ENCODE results near the gene FAM111B. TPM values are rescaled to one million over a fixed set of nuclear protein-coding genes. Genes with fewer than 3 reads are reported as not detected.
"Not testable (repeated sequence)": the region's sequence is repeated elsewhere in the genome, so short reads cannot be mapped to it uniquely, and the experiment has no call there.

The FAM111B gene, protein sequence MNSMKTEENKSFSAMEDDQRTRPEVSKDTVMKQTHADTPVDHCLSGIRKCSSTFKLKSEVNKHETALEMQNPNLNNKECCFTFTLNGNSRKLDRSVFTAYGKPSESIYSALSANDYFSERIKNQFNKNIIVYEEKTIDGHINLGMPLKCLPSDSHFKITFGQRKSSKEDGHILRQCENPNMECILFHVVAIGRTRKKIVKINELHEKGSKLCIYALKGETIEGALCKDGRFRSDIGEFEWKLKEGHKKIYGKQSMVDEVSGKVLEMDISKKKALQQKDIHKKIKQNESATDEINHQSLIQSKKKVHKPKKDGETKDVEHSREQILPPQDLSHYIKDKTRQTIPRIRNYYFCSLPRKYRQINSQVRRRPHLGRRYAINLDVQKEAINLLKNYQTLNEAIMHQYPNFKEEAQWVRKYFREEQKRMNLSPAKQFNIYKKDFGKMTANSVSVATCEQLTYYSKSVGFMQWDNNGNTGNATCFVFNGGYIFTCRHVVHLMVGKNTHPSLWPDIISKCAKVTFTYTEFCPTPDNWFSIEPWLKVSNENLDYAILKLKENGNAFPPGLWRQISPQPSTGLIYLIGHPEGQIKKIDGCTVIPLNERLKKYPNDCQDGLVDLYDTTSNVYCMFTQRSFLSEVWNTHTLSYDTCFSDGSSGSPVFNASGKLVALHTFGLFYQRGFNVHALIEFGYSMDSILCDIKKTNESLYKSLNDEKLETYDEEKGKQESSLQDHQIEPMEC
- total RNA-seq (2022) (49.3 and 55.8 TPM in 2 replicates), Bru-seq, nascent RNA (percentile 97 among the genes with signal in this experiment), BruChase-seq, experiment 1, labeled RNA remaining after a 2-hour chase (percentile 98 among the genes with signal in this experiment), BruChase-seq, experiment 2, labeled RNA remaining after a 6-hour chase (percentile 80 among the genes with signal in this experiment)
- long read RNA-seq, transcript FAM111B-201 (4 exons, 3,488 nt): major isoform, 9 of 15 reads
- long read RNA-seq, partial matches to known transcripts: 0 of 15 reads
- long read RNA-seq, other reads (novel, unspliced or antisense): 5 of 15 reads

DNA sequence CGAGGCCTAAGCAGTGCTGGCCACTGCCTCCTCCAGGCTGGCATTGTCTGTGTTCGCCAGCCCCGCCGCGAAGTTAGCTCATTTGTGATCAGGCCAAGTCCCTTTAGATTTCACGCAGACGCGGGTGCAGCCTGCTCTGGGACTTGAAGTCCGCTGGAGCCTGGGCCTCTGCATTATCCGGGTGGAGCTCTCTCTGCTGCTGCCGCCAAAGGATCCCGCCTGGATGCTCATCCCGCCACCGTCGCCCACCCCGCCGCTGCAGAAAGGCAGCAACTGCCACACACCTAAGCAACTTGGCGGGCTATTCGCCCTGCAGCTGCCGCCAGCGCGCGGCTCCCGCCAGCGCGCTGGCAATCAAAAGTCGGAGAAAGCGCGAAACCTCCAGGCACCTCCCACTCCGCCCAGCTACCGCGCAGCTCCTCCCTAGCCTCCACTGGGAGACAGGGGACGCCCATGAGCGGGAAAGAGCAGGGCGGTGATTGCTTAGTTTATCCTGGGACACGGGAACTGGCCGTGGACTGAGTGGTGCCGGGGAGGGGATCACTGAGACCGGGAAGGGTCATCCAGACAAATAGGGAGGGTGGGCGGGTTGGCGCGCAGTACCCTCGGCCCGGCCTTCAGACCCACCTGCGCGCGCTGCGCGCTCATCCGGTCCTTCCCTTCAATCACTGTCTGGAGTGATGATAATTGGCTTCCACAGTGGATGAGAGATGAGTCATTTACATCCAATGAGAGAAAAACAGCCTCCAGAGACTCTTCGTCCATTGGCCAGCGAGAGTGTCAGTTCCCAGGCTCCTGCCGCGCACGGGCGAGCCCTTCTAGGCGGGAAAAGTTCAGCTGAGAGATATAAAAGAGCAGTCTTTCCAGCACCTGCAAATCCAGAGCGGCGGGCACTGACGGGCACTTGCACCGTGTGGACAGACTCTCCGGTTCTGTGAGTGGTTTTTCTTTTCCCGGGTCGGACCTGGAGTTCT lies at the start of gene FAM111B:
Gene FAM111B (plus strand): TSS at position 875 of the 974 bp plus-strand sequence. CDS start 2,389 bp downstream, outside the sequence.
- peak within 1 kb of the TSS; percentile 46 for H3K4me3 ChIP-seq (ENCODE audit: low read depth, low read length)
- Mint-ChIP-seq H3K36me3 (ENCODE audit: insufficient read depth, unreplicated experiment) (peaks cover 56% of the 10 kb centered on the region), H3K27ac (ENCODE audit: unreplicated experiment) (peak within 1 kb of the TSS; percentile 97), H3K4me3 (ENCODE audit: unreplicated experiment) (peak within 1 kb of the TSS; percentile 99), H3K4me1 (ENCODE audit: low read depth, unreplicated experiment) (peaks cover 52% of the 10 kb centered on the region), H3K9me3 (ENCODE audit: unreplicated experiment) (no peaks in the 10 kb centered on the region), H3K27me3 (ENCODE audit: insufficient read depth, unreplicated experiment) (no peaks in the 10 kb centered on the region)
- ChIA-PET CTCF (interaction anchor here (0.7 to 3.4 kb wide), 14 partner anchors 29 to 1856 kb away, joined by 3 to 28 read pairs (median 4); partner anchors contain the start of gene DTX4), POLR2A (interaction anchor here (0.7 to 2.3 kb wide), 13 partner anchors 36 to 285 kb away, joined by 3 to 13 read pairs (median 5); partner anchors contain the start of gene FAM111A)
- H3K36me3 ChIP-seq (ENCODE audit: control insufficient read depth, insufficient read depth, low read length): no peaks in the 10 kb centered on the region; the same call in 1 of the 2 replicates
- H3K9me3 ChIP-seq: no peaks in the 10 kb centered on the region
- peaks cover 21% of the 10 kb centered on the region for H3K4me1 ChIP-seq
- no peaks in the 10 kb centered on the region for H3K27me3 ChIP-seq (replicated peaks; ENCODE audit: control insufficient read depth, insufficient read depth, low read length)
- DNase-seq: peak; percentile 94 to 97
- TF ChIP-seq, protein P1, sequence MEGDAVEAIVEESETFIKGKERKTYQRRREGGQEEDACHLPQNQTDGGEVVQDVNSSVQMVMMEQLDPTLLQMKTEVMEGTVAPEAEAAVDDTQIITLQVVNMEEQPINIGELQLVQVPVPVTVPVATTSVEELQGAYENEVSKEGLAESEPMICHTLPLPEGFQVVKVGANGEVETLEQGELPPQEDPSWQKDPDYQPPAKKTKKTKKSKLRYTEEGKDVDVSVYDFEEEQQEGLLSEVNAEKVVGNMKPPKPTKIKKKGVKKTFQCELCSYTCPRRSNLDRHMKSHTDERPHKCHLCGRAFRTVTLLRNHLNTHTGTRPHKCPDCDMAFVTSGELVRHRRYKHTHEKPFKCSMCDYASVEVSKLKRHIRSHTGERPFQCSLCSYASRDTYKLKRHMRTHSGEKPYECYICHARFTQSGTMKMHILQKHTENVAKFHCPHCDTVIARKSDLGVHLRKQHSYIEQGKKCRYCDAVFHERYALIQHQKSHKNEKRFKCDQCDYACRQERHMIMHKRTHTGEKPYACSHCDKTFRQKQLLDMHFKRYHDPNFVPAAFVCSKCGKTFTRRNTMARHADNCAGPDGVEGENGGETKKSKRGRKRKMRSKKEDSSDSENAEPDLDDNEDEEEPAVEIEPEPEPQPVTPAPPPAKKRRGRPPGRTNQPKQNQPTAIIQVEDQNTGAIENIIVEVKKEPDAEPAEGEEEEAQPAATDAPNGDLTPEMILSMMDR (IDR thresholded peaks at IDR 0.05; ENCODE audit: insufficient read depth in 1 of 2, low read depth in 1 of 2, low read length in 1 of 2, severe bottlenecking in 1 of 2, unreplicated experiment in 1 of 2): peak in 1 of 2 experiments; percentile 35
- intact Hi-C loops (cut with micrococcal nuclease; ENCODE audit: unreplicated experiment): loop anchor here (1.0 to 2.0 kb wide), 4 partner anchors 9 to 528 kb away; partner anchors contain the start of genes FAM111A and ZFP91
- no TSS peak for BruUV-seq (replicated peaks)

DNA sequence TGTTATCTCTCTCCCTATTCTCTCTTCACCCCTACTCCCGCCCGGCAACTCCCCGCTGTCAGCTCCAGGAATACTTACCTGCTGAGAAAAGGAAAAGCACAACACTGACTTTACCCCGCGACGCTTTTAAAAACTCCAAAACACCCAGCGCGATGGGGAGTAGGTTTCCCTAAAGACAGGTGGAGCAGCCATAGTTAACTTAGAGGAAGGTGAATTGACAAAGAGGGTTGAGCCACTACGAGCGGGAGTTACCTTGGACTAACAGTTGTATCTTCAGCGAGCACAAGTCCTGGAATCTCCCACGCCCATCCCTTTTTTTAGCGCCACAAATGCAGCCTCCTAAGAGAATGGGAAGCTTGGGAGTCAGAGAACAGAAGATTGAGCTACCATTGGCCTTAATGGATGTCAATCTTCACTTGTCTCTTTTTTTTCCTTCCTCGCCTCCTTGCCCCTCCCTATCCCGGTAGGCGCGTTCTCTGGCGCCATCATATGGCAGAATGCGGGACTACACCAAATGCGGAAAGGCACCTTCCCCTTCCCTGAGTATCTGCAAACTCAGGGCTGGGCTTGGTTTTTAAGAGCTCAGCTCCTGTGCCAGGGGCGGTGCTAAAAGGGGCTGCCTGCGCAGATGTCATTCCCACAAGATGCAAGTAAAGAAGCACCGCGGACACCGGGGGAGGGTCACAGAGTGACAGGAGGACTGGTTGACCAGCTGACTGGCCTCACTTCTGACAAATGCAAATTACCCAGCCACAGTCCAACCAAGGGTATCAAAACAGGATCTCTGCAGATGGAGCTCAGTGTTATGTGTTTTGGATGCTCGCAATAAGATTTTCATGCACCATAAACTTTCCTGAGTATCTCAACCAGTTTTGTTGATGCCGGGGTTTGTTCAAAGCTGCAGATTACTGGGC lies 48.7 kb upstream of the FAM111B start:
- H3K9me3 ChIP-seq; H3K4me1 ChIP-seq; H3K27me3 Mint-ChIP-seq (ENCODE audit: insufficient read depth, unreplicated experiment); H3K36me3 Mint-ChIP-seq (ENCODE audit: insufficient read depth, unreplicated experiment); H3K27ac Mint-ChIP-seq (ENCODE audit: unreplicated experiment); BruUV-seq (replicated peaks); H3K27me3 ChIP-seq (replicated peaks; ENCODE audit: control insufficient read depth, insufficient read depth, low read length); H3K36me3 ChIP-seq (ENCODE audit: control insufficient read depth, insufficient read depth, low read length); H3K9me3 Mint-ChIP-seq (ENCODE audit: unreplicated experiment): not testable (repeated sequence)
- DNase-seq: peak; percentile 89 to 94
- intact Hi-C loops (cut with micrococcal nuclease; ENCODE audit: unreplicated experiment): loop anchor here (1.0 kb wide), 11 partner anchors 59 to 490 kb away; no protein-coding TSS in a partner anchor
- peak overlapping the region; percentile 30 for H3K4me3 ChIP-seq (ENCODE audit: low read depth, low read length)
- CTCF ChIA-PET: interaction anchor here (0.6 to 1.5 kb wide), 32 partner anchors 9 to 998 kb away, joined by 3 to 30 read pairs (median 3); partner anchors contain the start of genes DTX4, FAM111A and FAM111B
- H3K4me3 Mint-ChIP-seq (ENCODE audit: unreplicated experiment): peak overlapping the region; percentile 72
- H3K4me1 Mint-ChIP-seq (ENCODE audit: low read depth, unreplicated experiment): peaks cover 12% of the 10 kb centered on the region
- POLR2A ChIA-PET: interaction anchor here (0.6 to 1.2 kb wide), 2 partner anchors 47 to 48 kb away, joined by 3 to 5 read pairs; partner anchors contain the start of gene FAM111B
- TF ChIP-seq, protein P1 (IDR thresholded peaks at IDR 0.05; ENCODE audit: insufficient read depth in 1 of 2, low read depth in 1 of 2, low read length in 1 of 2, severe bottlenecking in 1 of 2, unreplicated experiment in 1 of 2): peak; percentile 94 to 96

DNA sequence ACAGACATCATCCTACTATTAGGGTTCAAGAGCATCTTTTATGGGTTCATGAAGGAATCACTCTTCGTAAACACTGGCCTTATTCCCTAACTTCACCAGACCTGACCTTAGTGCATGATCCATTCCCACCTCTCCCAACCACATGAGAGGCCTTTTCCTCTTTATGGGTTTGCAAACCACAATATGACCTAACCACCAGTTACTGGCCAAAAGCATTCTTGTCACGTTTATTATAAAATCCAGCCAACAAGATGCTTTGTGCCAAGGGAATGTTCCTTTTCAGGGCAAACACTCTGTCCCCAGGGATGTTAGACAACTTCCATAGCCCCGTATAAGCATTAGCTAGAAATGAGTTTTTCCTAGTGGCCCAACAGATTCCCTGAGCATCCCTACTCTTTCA lies 46.9 kb upstream of the FAM111B start:
- H3K4me1 ChIP-seq; H3K27me3 ChIP-seq (replicated peaks; ENCODE audit: control insufficient read depth, insufficient read depth, low read length); CTCF ChIA-PET; H3K9me3 Mint-ChIP-seq (ENCODE audit: unreplicated experiment); intact Hi-C loops (cut with micrococcal nuclease; ENCODE audit: unreplicated experiment); H3K36me3 ChIP-seq (ENCODE audit: control insufficient read depth, insufficient read depth, low read length); POLR2A ChIA-PET; H3K36me3 Mint-ChIP-seq (ENCODE audit: insufficient read depth, unreplicated experiment); BruUV-seq (replicated peaks); H3K4me3 ChIP-seq (ENCODE audit: low read depth, low read length); H3K27ac Mint-ChIP-seq (ENCODE audit: unreplicated experiment); H3K27me3 Mint-ChIP-seq (ENCODE audit: insufficient read depth, unreplicated experiment); H3K9me3 ChIP-seq; DNase-seq; H3K4me3 Mint-ChIP-seq (ENCODE audit: unreplicated experiment): not testable (repeated sequence)
- H3K4me1 Mint-ChIP-seq (ENCODE audit: low read depth, unreplicated experiment): peaks cover 12% of the 10 kb centered on the region

Measured in Caco-2 (cell line).